GM23338 (cell line): ENCODE measurements around the gene EBI3. TPM values are rescaled to one million over a fixed set of nuclear protein-coding genes. Genes with fewer than 3 reads are reported as not detected.

Source experiments
- ATAC-seq: fragments of 200-7000 bp; cut with Tn5 transposase; 3 replicates; pipeline ENCODE4 v1.9.1; 2020
- DNase-seq: peaks from one replicate; pipeline ENCODE4 v3.0.0-alpha.2; 2015; ENCODE audit warnings: low spot score
- H2AFZ ChIP-seq: fragments of 200-600 bp; sonication (generic); 2 replicates; pipeline ENCODE4 v1.8.0; 2016; ENCODE audit warnings: antibody characterized with exemption, mild to moderate bottlenecking, moderate library complexity
- H3F3A ChIP-seq: fragments of 200-600 bp; sonication (generic); replicated peaks from 2 replicates; pipeline ENCODE4 v1.8.0; 2017; ENCODE audit warnings: antibody characterized with exemption, mixed run types, low read depth
- H3K27ac ChIP-seq: fragments of 200-600 bp; sonication (generic); 2 replicates; pipeline ENCODE4 v1.6.1; 2016; ENCODE audit warnings: low read depth
- H3K27me3 ChIP-seq: fragments of 200-600 bp; sonication (generic); 2 replicates; pipeline ENCODE4 v1.8.0; 2016; ENCODE audit warnings: mild to moderate bottlenecking, mixed run types, moderate library complexity; ENCODE audit not compliant: insufficient read depth
- H3K36me3 ChIP-seq: fragments of 200-600 bp; sonication (generic); 2 replicates; pipeline ENCODE4 v1.8.0; 2016; ENCODE audit warnings: mild to moderate bottlenecking; ENCODE audit not compliant: insufficient read depth
- H3K4me1 ChIP-seq: fragments of 200-600 bp; sonication (generic); 2 replicates; pipeline ENCODE4 v1.8.0; 2016; ENCODE audit warnings: mild to moderate bottlenecking, moderate library complexity; ENCODE audit not compliant: insufficient read depth
- H3K4me2 ChIP-seq: fragments of 200-600 bp; sonication (generic); 2 replicates; pipeline ENCODE4 v1.7.1; 2017; ENCODE audit warnings: mixed run types
- H3K4me3 ChIP-seq: fragments of 200-600 bp; sonication (generic); 2 replicates; pipeline ENCODE4 v1.6.1; 2016; ENCODE audit warnings: mixed run types
- H3K79me2 ChIP-seq: fragments of 200-600 bp; sonication (generic); replicated peaks from 2 replicates; pipeline ENCODE4 v1.8.0; 2017; ENCODE audit warnings: mild to moderate bottlenecking; ENCODE audit not compliant: insufficient read depth
- H3K9me2 ChIP-seq: fragments of 200-600 bp; sonication (generic); 2 replicates; pipeline ENCODE4 v1.8.0; 2017; ENCODE audit not compliant: insufficient read depth
- H4K20me1 ChIP-seq: fragments of 200-600 bp; sonication (generic); replicated peaks from 2 replicates; pipeline ENCODE4 v1.8.0; 2017; ENCODE audit warnings: mild to moderate bottlenecking; ENCODE audit not compliant: insufficient read depth
- H3K27ac Mint-ChIP-seq: 2 replicates; pipeline ENCODE4 v1.8.0; 2020; ENCODE audit warnings: inconsistent platforms, mild to moderate bottlenecking, moderate library complexity, mixed read lengths
- H3K27me3 Mint-ChIP-seq: 3 replicates; pipeline ENCODE4 v1.8.0; 2022; ENCODE audit warnings: low read depth, mild to moderate bottlenecking, moderate library complexity, mixed read lengths, inconsistent platforms; ENCODE audit not compliant: insufficient read depth, poor library complexity
- H3K36me3 Mint-ChIP-seq: 3 replicates; pipeline ENCODE4 v1.8.0; 2021; ENCODE audit warnings: low read depth, mild to moderate bottlenecking, inconsistent platforms, moderate library complexity, mixed read lengths
- H3K4me1 Mint-ChIP-seq: 3 replicates; pipeline ENCODE4 v1.8.0; 2020; ENCODE audit warnings: mild to moderate bottlenecking, inconsistent platforms, mixed read lengths
- H3K4me3 Mint-ChIP-seq: 3 replicates; pipeline ENCODE4 v1.8.0; 2021; ENCODE audit warnings: moderate library complexity, mild to moderate bottlenecking, inconsistent platforms, mixed read lengths
- H3K9me3 Mint-ChIP-seq: 3 replicates; pipeline ENCODE4 v1.8.0; 2020; ENCODE audit warnings: moderate library complexity, mild to moderate bottlenecking, inconsistent platforms, mixed read lengths
- CREB1 ChIP-seq: fragments of 250-450 bp; sonication (Bioruptor Pico); IDR thresholded peaks from 2 replicates; pipeline ENCODE4 v1.5.0; 2020; ENCODE audit warnings: low read depth, mild to moderate bottlenecking, moderate library complexity
- CTCF ChIP-seq, 2 experiments: fragments of 200-600 bp in 1 of 2; sonication (generic) in 1 of 2; conservative IDR thresholded peaks; 2 replicates each; pipeline versions ENCODE4 v1.5.1 to v1.6.1; 2016 to 2017; ENCODE audit warnings: antibody characterized with exemption in 2 of 2, low read depth in 2 of 2, mild to moderate bottlenecking in 2 of 2, moderate library complexity in 1 of 2
- ETS1 ChIP-seq: IDR thresholded peaks from 2 replicates; pipeline ENCODE4 v1.6.1; 2016; ENCODE audit warnings: antibody characterized with exemption
- EZH2 ChIP-seq: fragments of 200-600 bp; sonication (generic); IDR thresholded peaks from one replicate; pipeline ENCODE4 v1.8.0; 2017; ENCODE audit warnings: antibody characterized with exemption, mild to moderate bottlenecking, low read depth; ENCODE audit not compliant: unreplicated experiment
- EZH2phosphoT487 ChIP-seq: fragments of 200-600 bp; sonication (generic); IDR thresholded peaks from one replicate; pipeline ENCODE4 v1.8.1; 2018; ENCODE audit warnings: antibody characterized with exemption; ENCODE audit not compliant: unreplicated experiment
- JUNB ChIP-seq: IDR thresholded peaks from one replicate; pipeline ENCODE4 v1.6.1; 2016; ENCODE audit warnings: antibody characterized with exemption; ENCODE audit not compliant: unreplicated experiment
- NANOG ChIP-seq: IDR thresholded peaks from 2 replicates; pipeline ENCODE4 v1.6.1; 2016; ENCODE audit warnings: antibody characterized with exemption, borderline replicate concordance
- POLR2AphosphoS5 ChIP-seq: IDR thresholded peaks from 2 replicates; pipeline ENCODE4 v1.6.1; 2016; ENCODE audit warnings: antibody characterized with exemption, low read depth
- REST ChIP-seq: IDR thresholded peaks from one replicate; pipeline ENCODE4 v1.6.1; 2018; ENCODE audit warnings: antibody characterized with exemption; ENCODE audit not compliant: unreplicated experiment
- STAT1 ChIP-seq: IDR thresholded peaks from one replicate; pipeline ENCODE4 v1.6.1; 2016; ENCODE audit warnings: antibody characterized with exemption; ENCODE audit not compliant: unreplicated experiment
- ZNF114 ChIP-seq: fragments of 250-450 bp; sonication (Bioruptor Pico); IDR thresholded peaks from 2 replicates; pipeline ENCODE4 v1.5.0; 2020; ENCODE audit warnings: mild to moderate bottlenecking, moderate library complexity
- ZNF331 ChIP-seq: fragments of 250-450 bp; sonication (Bioruptor Pico); IDR thresholded peaks from 2 replicates; pipeline ENCODE4 v1.5.0; 2020; ENCODE audit warnings: low read depth, mild to moderate bottlenecking, moderate library complexity
- ZNF462 ChIP-seq: fragments of 250-450 bp; sonication (Bioruptor Pico); IDR thresholded peaks from 2 replicates; pipeline ENCODE4 v1.5.0; 2020; ENCODE audit warnings: mild to moderate bottlenecking, moderate library complexity
- polyA plus RNA-seq: library from polyadenylated mRNA; unstranded; fragments of >200 nt; fragmentation: Nextera tagmentation; extraction: Ambion mirVana; gene quantifications from 2 replicates; pipeline ENCODE4 v1.2.1, GENCODE V29; 2016
- total RNA-seq: library from RNA; depleted of rRNA; stranded (reverse); fragments of >200 nt; shearing (Covaris generic); gene quantifications from 2 replicates; pipeline ENCODE4 v1.2.3, GENCODE V29; 2014

EBI3 gene
- total and polyA plus RNA-seq, 2 experiments from 2014 or later, result 0.52 to 1.4 TPM

- no peak overlapping the region for H3K27ac ChIP-seq
- DNase-seq (no peak), ATAC-seq (no peak)
- Mint-ChIP-seq H3K27me3 (peaks cover 14% of the 10 kb centered on the region), H3K27ac (no peak overlapping the region), H3K9me3 (no peaks in the 10 kb centered on the region; the same call in 1 of the 3 replicates), H3K4me3 (no peak overlapping the region; the same call in 2 of the 3 replicates), H3K4me1 (no peaks in the 10 kb centered on the region; the same call in 2 of the 3 replicates), H3K36me3 (no peaks in the 10 kb centered on the region)
- no peak overlapping the region for H3K4me2 ChIP-seq
- H3K79me2 ChIP-seq, result no peaks in the 10 kb centered on the region; the same call in 1 of the 2 replicates
- TF ChIP-seq REST, result no peak
- TF ChIP-seq ZNF462, result no peak
- no peak for TF ChIP-seq EZH2phosphoT487
- no peak for TF ChIP-seq NANOG
- TF ChIP-seq CTCF (conservative IDR thresholded peaks at IDR 0.05; ENCODE audit: low read depth in 2 of 2), result no peak
- no peak for TF ChIP-seq JUNB
- TF ChIP-seq CREB1 (CRISPR knock-in tag), result no peak
- TF ChIP-seq ZNF114 (CRISPR knock-in tag), result no peak
- TF ChIP-seq ETS1, result no peak
- no peak for TF ChIP-seq POLR2AphosphoS5
- no peak for TF ChIP-seq ZNF331
- TF ChIP-seq EZH2, result no peak
- TF ChIP-seq STAT1, result no peak
- H3F3A ChIP-seq, result peaks cover 3% of the 10 kb centered on the region; the same call in 1 of the 2 replicates
- no peaks in the 10 kb centered on the region for H3K27me3 ChIP-seq
- H3K4me1 ChIP-seq, result peaks cover 7% of the 10 kb centered on the region; the same call in 1 of the 2 replicates
- H4K20me1 ChIP-seq, result no peaks in the 10 kb centered on the region
- no peaks in the 10 kb centered on the region for H3K36me3 ChIP-seq
- no peaks in the 10 kb centered on the region for H3K9me2 ChIP-seq
- H3K4me3 ChIP-seq, result no peak overlapping the region
- no peak overlapping the region for H2AFZ ChIP-seq
Measured at GRCh38 chr19:4185413-4186086, 43.8 kb upstream of the EBI3 start.
